GM12878 (cell line): ENCODE results near the gene IL19.

Experiments used
- CTCF ChIP-seq, 3 experiments: IDR thresholded peaks in 2 of 3; conservative IDR thresholded peaks in 1 of 3; 2 replicates each; pipeline ENCODE4 v1.5.1; 2011; ENCODE audit warnings: low read depth in 3 of 3, low read length in 3 of 3, mild to moderate bottlenecking in 3 of 3, control low read depth in 2 of 3, moderate library complexity in 2 of 3, inconsistent platforms in 1 of 3, mixed read lengths in 1 of 3; ENCODE audit not compliant: control insufficient read depth in 2 of 3, insufficient read depth in 1 of 3; ENCODE audit errors: extremely low read depth in 1 of 3
- FOS ChIP-seq: IDR thresholded peaks from 3 replicates; pipeline ENCODE4 v1.6.1; 2011; ENCODE audit warnings: borderline replicate concordance; ENCODE audit not compliant: insufficient read length; ENCODE audit errors: extremely low read depth
- MYC ChIP-seq: IDR thresholded peaks from 2 replicates; pipeline ENCODE4 v1.6.1; 2011; ENCODE audit warnings: mild to moderate bottlenecking, low read length, moderate library complexity, inconsistent platforms; ENCODE audit not compliant: insufficient read depth, insufficient replicate concordance, insufficient read length, severe bottlenecking
- POLR2AphosphoS2 ChIP-seq: IDR thresholded peaks from 2 replicates; pipeline ENCODE4 v1.6.1; 2011; ENCODE audit warnings: low read depth, mild to moderate bottlenecking, low read length, improper control_type of control experiment, moderate library complexity
- RELA ChIP-seq: fragments of 450-650 bp; IDR thresholded peaks from 2 replicates; pipeline ENCODE4 v1.8.0; 2014; ENCODE audit warnings: borderline replicate concordance; ENCODE audit not compliant: partially characterized antibody
- REST ChIP-seq: IDR thresholded peaks from 2 replicates; pipeline ENCODE4 v1.6.1; 2012; ENCODE audit warnings: mild to moderate bottlenecking, low read depth, low read length
- SUPT20H ChIP-seq: IDR thresholded peaks from 2 replicates; pipeline ENCODE4 v1.6.1; 2011; ENCODE audit warnings: low read depth, mild to moderate bottlenecking, low read length, moderate library complexity, borderline replicate concordance; ENCODE audit not compliant: control insufficient read depth
- ZNF274 ChIP-seq: IDR thresholded peaks from one replicate; pipeline ENCODE4 v1.8.0; 2011; ENCODE audit not compliant: insufficient read length, insufficient read depth

GRCh38 chr1:206833106-206833680, 62.6 kb downstream of the IL19 start:
- TF ChIP-seq SUPT20H: no peak
- no peak for TF ChIP-seq RELA
- TF ChIP-seq CTCF (IDR thresholded peaks at IDR 0.05 in 2 of 3, conservative IDR thresholded peaks at IDR 0.05 in 1 of 3; ENCODE audit: control insufficient read depth in 2 of 3, extremely low read depth in 1 of 3, insufficient read depth in 1 of 3, low read depth in 3 of 3, low read length in 3 of 3): no peak
- TF ChIP-seq ZNF274: no peak
- no peak for TF ChIP-seq POLR2AphosphoS2
- no peak for TF ChIP-seq MYC
- TF ChIP-seq FOS: no peak
- no peak for TF ChIP-seq REST
